PC-3 (cell line): Measurements from ENCODE around the gene MAD1L1.

Experiments
- CTCF ChIP-seq: fragments of 300-600 bp; sonication (generic); conservative IDR thresholded peaks from 2 replicates; pipeline ENCODE4 v1.5.1; 2017; ENCODE audit warnings: antibody characterized with exemption, low read depth, mild to moderate bottlenecking, low read length
- EZH2phosphoT487 ChIP-seq: fragments of 300-600 bp; sonication (generic); IDR thresholded peaks from 2 replicates; pipeline ENCODE4 v1.6.1; 2018; ENCODE audit warnings: mild to moderate bottlenecking, antibody characterized with exemption, low read length, borderline replicate concordance

- TF ChIP-seq EZH2phosphoT487 (no peak), CTCF (no peak)
Measured at GRCh38 chr7:1931256-1931950, 301.3 kb downstream of the MAD1L1 start.
